Activated T-cell treated with anti-CD3 and anti-CD28 coated beads for 48 hours (primary cell): ENCODE data around the gene GNG14.
"Not testable (repeated sequence)": the region's sequence is repeated elsewhere in the genome, so short reads cannot be mapped to it uniquely, and the experiment has no call there.

ENCODE experiments used
- DNase-seq: peaks from one replicate; pipeline ENCODE4 v3.0.0-alpha.2; 2020; ENCODE audit warnings: low read depth

GNG14 gene

GRCh38 chr19:12696366-12697335, 8.9 kb downstream of the GNG14 start, which contains the start of gene FBXW9:
Gene FBXW9 (minus strand): TSS chr19:12696631. CDS start chr19:12696581, 50 bp downstream.
- peak; percentile 95 for DNase-seq

- not testable (repeated sequence) for DNase-seq
Observed at GRCh38 chr19:12697425-12697824, 9.6 kb downstream of the GNG14 start.

GRCh38 chr19:12698138-12698537, 10.3 kb downstream of the GNG14 start:
- no peak for DNase-seq

GRCh38 chr19:12701596-12702282, 13.9 kb downstream of the GNG14 start:
- no peak for DNase-seq

GRCh38 chr19:12703046-12703445, 15.2 kb downstream of the GNG14 start:
- DNase-seq = no peak

GRCh38 chr19:12705169-12705568, 17.4 kb downstream of the GNG14 start:
- DNase-seq = no peak

DNA sequence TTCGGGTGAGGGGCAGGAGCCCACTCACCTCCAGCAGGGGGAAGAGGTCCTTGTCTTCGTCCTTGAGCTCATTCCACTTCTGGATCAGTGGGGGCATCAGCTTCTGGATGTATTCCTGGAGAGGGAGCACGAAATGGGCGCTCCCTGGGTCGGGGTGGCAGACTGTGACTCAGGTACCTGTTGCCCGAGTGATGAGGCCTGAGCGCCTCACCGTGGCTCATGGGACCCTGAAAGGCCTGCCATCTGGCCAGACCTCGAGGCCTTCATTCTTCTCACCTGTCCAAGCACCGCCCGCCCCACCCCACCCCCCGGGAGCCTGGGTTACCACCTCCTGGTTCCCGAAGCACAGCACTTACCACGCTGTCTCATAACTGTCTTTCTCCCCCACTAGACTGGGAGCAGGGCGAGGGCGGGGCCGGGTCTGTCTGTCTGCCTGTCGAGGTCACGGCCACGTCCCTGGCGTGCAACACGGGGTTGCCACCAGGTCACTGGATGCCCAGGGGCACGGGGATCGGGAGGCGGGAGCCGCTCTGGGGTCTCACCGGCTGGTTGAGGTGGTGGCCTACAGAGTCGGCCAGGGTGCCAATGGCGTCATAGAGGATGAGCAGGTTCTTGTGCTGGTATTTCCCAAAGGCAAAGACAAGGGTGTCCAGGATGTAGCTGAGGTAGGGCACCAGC, 18.0 kb downstream of the GNG14 start:
- no peak for DNase-seq

- no peak for DNase-seq
Observed at GRCh38 chr19:12706332-12706718, 18.5 kb downstream of the GNG14 start.

DNA sequence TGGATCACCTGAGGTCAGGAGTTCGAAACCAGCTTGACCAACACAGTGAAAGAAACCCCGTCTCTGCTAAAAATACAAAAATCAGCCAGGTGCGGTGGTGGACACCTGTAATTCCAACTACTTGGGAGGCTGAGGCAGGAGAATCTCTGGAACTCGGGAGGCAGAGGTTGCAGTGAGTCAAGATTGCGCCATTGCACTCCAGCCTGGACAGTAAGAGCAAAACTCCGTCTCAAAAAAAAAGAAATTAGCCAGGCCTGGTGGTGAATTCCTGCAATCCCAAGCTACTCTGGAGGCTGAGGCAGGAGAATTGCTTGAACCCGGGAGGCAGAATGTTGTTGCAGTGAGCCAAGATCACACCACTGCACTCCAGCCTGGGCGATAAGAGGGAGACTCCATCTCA, 20.8 kb downstream of the GNG14 start:
- DNase-seq = no peak

GRCh38 chr19:12711187-12711586, 23.4 kb downstream of the GNG14 start:
- no peak for DNase-seq

- not testable (repeated sequence) for DNase-seq
Observed at GRCh38 chr19:12712077-12712476, 24.3 kb downstream of the GNG14 start.

DNA sequence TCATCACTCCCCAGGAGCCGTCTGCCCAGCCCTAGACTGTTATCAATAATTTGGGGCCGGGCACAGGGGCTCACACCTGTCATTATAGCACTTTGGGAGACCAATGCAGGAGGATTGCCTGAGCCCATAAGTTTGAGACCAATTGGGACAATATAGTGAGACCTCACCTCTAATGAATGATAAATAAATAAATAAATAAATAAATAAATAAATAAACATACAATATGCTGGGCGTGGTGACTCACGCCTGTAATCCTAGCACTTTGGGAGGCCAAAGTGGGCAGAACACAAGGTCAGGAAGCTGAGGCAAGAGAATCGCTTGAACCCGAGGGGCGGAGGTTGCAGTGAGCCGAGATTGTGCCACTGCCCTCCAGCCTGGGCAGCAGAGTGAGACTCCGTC, 25.5 kb downstream of the GNG14 start:
- DNase-seq = not testable (repeated sequence)

DNA sequence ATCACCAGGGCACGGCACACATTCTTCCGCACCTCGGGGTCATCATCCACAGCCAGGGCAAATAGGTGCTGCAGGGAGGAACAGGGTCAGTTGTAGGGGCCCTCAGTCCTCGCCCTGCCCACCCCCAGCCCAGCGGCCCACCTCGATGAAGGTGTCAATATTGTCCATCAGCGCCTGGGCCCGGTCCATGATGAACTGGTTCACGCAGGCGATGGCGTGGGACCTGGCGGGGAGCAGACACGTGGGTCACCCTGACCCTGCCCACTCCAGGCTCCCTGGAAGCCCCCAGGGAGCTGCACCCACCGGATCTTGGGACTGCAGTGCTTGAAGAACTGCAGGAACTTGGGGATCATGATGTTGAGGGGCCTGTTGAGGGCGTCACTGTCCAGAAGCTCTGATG, 27.3 kb downstream of the GNG14 start:
- no peak for DNase-seq

GRCh38 chr19:12715929-12716328, 28.1 kb downstream of the GNG14 start:
- no peak for DNase-seq

GRCh38 chr19:12720296-12720695, 32.5 kb downstream of the GNG14 start:
- no peak for DNase-seq

GRCh38 chr19:12720851-12721655, 33.3 kb downstream of the GNG14 start:
- no peak for DNase-seq

GRCh38 chr19:12721656-12722565, 34.1 kb downstream of the GNG14 start:
- peak; percentile 51 for DNase-seq

DNA sequence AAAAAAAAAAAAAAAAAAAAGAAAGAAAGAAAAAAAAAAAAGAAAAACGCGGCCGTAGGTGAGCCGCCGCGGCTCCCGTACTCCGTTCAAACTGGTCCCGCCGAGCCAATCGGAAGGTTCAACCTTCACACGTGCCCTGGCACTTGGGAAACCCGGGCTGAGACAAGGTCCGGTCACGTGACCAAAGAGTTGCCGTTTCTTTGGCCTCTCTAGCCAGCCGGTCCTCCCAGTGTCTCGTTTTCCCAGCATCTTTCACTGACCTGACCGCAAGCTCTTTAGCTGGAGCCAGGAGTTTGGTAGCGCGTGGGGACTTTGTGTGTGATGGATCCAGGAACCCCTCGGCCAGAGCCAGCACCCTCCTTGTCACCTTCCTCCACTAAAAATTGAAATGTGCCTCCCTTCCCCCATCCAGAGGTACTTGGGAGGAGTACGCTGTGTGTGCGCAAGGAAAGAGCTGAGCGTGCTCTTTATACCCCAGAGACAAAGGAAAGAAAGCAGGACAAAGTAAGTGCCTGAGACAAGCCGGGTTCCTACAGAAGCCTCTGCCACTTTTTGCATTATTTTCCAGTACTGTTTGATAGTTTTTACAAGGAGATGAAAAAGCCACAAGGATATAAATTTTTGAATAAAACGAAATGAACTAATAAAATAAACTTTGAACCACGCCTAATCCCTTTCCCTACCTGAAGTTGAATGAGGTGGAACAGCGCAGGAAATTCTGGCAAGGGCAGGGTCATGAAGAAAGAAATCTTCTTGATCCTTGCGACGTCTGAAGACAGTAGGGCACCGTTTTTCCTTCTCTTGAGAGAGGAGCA, 35.0 kb downstream of the GNG14 start:
- DNase-seq = peak; percentile 85

GRCh38 chr19:12723381-12723640, 35.5 kb downstream of the GNG14 start:
- DNase-seq = no peak
